SK-N-SH (cell line): Measurements from ENCODE around the gene MGAT5. TPM values are rescaled to one million over a fixed set of nuclear protein-coding genes. Genes with fewer than 3 reads are reported as not detected.

ENCODE experiments used
- CTCF ChIA-PET: fragments of 300-600, 350-600 bp; formaldehyde crosslinking; extraction: SDS; loops from one replicate; lab custom pipeline; 2021; lab: Yijun Ruan, JAX
- POLR2A ChIA-PET: fragments of 350-600 bp; sonication (Branson Sonifier 250); formaldehyde crosslinking; extraction: SDS; loops from one replicate; lab custom pipeline; 2020; ENCODE audit warnings: antibody characterized with exemption, inconsistent platforms; lab: Yijun Ruan, JAX
- DNase-seq: peaks from one replicate; pipeline ENCODE4 v3.0.0; 2012
- H2AFZ ChIP-seq: fragments of 200-600 bp; sonication (generic); 2 replicates; pipeline ENCODE4 v1.8.1; 2016; ENCODE audit warnings: antibody characterized with exemption, mild to moderate bottlenecking, low read depth
- H3F3A ChIP-seq: fragments of 200-600 bp; sonication (generic); replicated peaks from 2 replicates; pipeline ENCODE3; 2016; ENCODE audit warnings: antibody characterized with exemption, mild to moderate bottlenecking; ENCODE audit not compliant: insufficient read depth
- H3K27ac ChIP-seq, 2 experiments: fragments of 200-500 bp in 1 of 2; fragments of 200-600 bp in 1 of 2; sonication (Bioruptor generic) in 1 of 2; sonication (generic), shearing (Covaris generic) in 1 of 2; 2 replicates each; pipeline versions ENCODE4 v1.5.1 to v1.6.1; 2014 to 2016; ENCODE audit warnings: low read depth in 2 of 2, inconsistent platforms in 1 of 2, low read length in 1 of 2, mild to moderate bottlenecking in 1 of 2, mixed read lengths in 1 of 2
- H3K27me3 ChIP-seq: fragments of 200-600 bp; sonication (generic), shearing (Covaris generic); 2 replicates; pipeline ENCODE4 v1.6.1; 2016; ENCODE audit warnings: mixed run types; ENCODE audit not compliant: insufficient read depth
- H3K36me3 ChIP-seq, 2 experiments: fragments of 200-500 bp in 1 of 2; fragments of 200-600 bp in 1 of 2; sonication (Bioruptor generic) in 1 of 2; sonication (generic) in 1 of 2; replicated peaks in 1 of 2; 2 replicates each; pipeline versions ENCODE3 to v1.5.1; 2014 to 2016; ENCODE audit warnings: low read length in 1 of 2, mild to moderate bottlenecking in 1 of 2; ENCODE audit not compliant: insufficient read depth in 2 of 2, control insufficient read depth in 1 of 2
- H3K4me1 ChIP-seq, 2 experiments: fragments of 200-500 bp in 1 of 2; fragments of 200-600 bp in 1 of 2; sonication (Bioruptor generic) in 1 of 2; sonication (generic), shearing (Covaris generic) in 1 of 2; 2 replicates each; pipeline versions ENCODE4 v1.5.1 to v1.6.1; 2014 to 2016; ENCODE audit warnings: low read depth in 1 of 2, low read length in 1 of 2, mixed run types in 1 of 2; ENCODE audit not compliant: insufficient read depth in 2 of 2, control insufficient read depth in 1 of 2
- H3K4me2 ChIP-seq: fragments of 200-600 bp; sonication (generic), shearing (Covaris generic); 2 replicates; pipeline ENCODE4 v1.6.1; 2017; ENCODE audit warnings: mixed run types
- H3K4me3 ChIP-seq, 2 experiments: fragments of 200-500 bp in 1 of 2; fragments of 200-600 bp in 1 of 2; sonication (Bioruptor generic) in 1 of 2; sonication (generic), shearing (Covaris generic) in 1 of 2; 2 replicates each; pipeline versions ENCODE4 v1.5.1 to v1.8.1; 2014 to 2016; ENCODE audit warnings: low read depth in 2 of 2, inconsistent platforms in 1 of 2, low read length in 1 of 2, mild to moderate bottlenecking in 1 of 2, mixed read lengths in 1 of 2, moderate library complexity in 1 of 2
- H3K79me2 ChIP-seq: fragments of 200-600 bp; sonication (generic); 2 replicates; pipeline ENCODE4 v1.8.1; 2017; ENCODE audit warnings: mild to moderate bottlenecking; ENCODE audit not compliant: insufficient read depth
- H3K9ac ChIP-seq: fragments of 200-600 bp; sonication (generic); 2 replicates; pipeline ENCODE4 v1.6.1; 2017; ENCODE audit warnings: mixed run types
- H3K9me2 ChIP-seq: fragments of 200-600 bp; sonication (generic); 2 replicates; pipeline ENCODE4 v1.6.1; 2017; ENCODE audit warnings: mixed run types
- H3K9me3 ChIP-seq: fragments of 200-600 bp; sonication (generic); 2 replicates; pipeline ENCODE4 v1.6.1; 2017; ENCODE audit warnings: mixed run types, mild to moderate bottlenecking, moderate library complexity
- H4K20me1 ChIP-seq: fragments of 200-600 bp; sonication (generic); 2 replicates; pipeline ENCODE4 v1.6.1; 2017; ENCODE audit warnings: mild to moderate bottlenecking, mixed run types; ENCODE audit not compliant: insufficient read depth
- CHD2 ChIP-seq: fragments of 150-350 bp; IDR thresholded peaks from 2 replicates; pipeline ENCODE4 v1.6.1; 2018; ENCODE audit warnings: low read length; ENCODE audit not compliant: partially characterized antibody
- ELF1 ChIP-seq: IDR thresholded peaks from 2 replicates; pipeline ENCODE4 v1.4.0; 2012
- EZH2phosphoT487 ChIP-seq: fragments of 200-600 bp; sonication (generic); IDR thresholded peaks from 2 replicates; pipeline ENCODE4 v1.6.1; 2017; ENCODE audit warnings: low read depth, mixed run types, mild to moderate bottlenecking, antibody characterized with exemption, moderate library complexity, borderline replicate concordance
- FOSL2 ChIP-seq: IDR thresholded peaks from 2 replicates; pipeline ENCODE4 v1.4.0; 2012; ENCODE audit warnings: low read depth, mild to moderate bottlenecking, moderate library complexity, borderline replicate concordance
- FOXJ3 ChIP-seq: sonication (generic); formaldehyde crosslinking; IDR thresholded peaks from 2 replicates; pipeline ENCODE4 v1.5.1; 2020; ENCODE audit warnings: mild to moderate bottlenecking, missing genetic modification reagents
- GATA2 ChIP-seq: sonication (generic); formaldehyde crosslinking; IDR thresholded peaks from 2 replicates; pipeline ENCODE4 v1.5.0; 2020; ENCODE audit warnings: mild to moderate bottlenecking, missing genetic modification reagents
- MEF2A ChIP-seq: IDR thresholded peaks from 2 replicates; pipeline ENCODE4 v1.4.0; 2012; ENCODE audit warnings: low read depth, borderline replicate concordance
- MXI1 ChIP-seq: IDR thresholded peaks from 2 replicates; pipeline ENCODE4 v1.6.1; 2012; ENCODE audit warnings: mild to moderate bottlenecking, low read depth, low read length, improper control_type of control experiment
- NFIC ChIP-seq: IDR thresholded peaks from 2 replicates; pipeline ENCODE4 v1.4.0; 2012; ENCODE audit warnings: borderline replicate concordance
- POLR2AphosphoS5 ChIP-seq: IDR thresholded peaks from 2 replicates; pipeline ENCODE4 v1.6.1; 2012; ENCODE audit warnings: low read depth, low read length
- RCOR1 ChIP-seq: fragments of 150-350 bp; IDR thresholded peaks from 2 replicates; pipeline ENCODE4 v1.6.1; 2017; ENCODE audit warnings: antibody characterized with exemption, low read length
- RFX5 ChIP-seq: IDR thresholded peaks from 2 replicates; pipeline ENCODE4 v1.6.1; 2012; ENCODE audit warnings: mild to moderate bottlenecking, improper control_type of control experiment, low read length
- SIN3A ChIP-seq: IDR thresholded peaks from 2 replicates; pipeline ENCODE4 v1.6.1; 2012; ENCODE audit warnings: low read depth, mild to moderate bottlenecking, low read length, moderate library complexity, borderline replicate concordance
- TAF1 ChIP-seq: IDR thresholded peaks from 2 replicates; pipeline ENCODE4 v1.6.1; 2012; ENCODE audit warnings: low read depth, mild to moderate bottlenecking, low read length, moderate library complexity, borderline replicate concordance
- TCF12 ChIP-seq: IDR thresholded peaks from 2 replicates; pipeline ENCODE4 v1.4.0; 2012
- YY1 ChIP-seq: IDR thresholded peaks from 2 replicates; pipeline ENCODE4 v1.4.0; 2012; ENCODE audit warnings: low read depth, mild to moderate bottlenecking
- WGBS: methylation state at CpG from one replicate; pipeline ENCODE4 v1.1.6; 2017; ENCODE audit warnings: low lambda C conversion rate; 5-methylcytosine and 5-hydroxymethylcytosine counted together
- polyA plus RNA-seq, 3 experiments: library from polyadenylated mRNA; depleted of rRNA; stranded (reverse); fragments of >200 nt; gene quantifications; 2 replicates each; pipeline ENCODE4 v1.2.3, GENCODE V29; 2012
- TF ChIP-seq, protein P1 (sequence below): IDR thresholded peaks from 2 replicates; pipeline ENCODE4; 2012
- TF ChIP-seq, protein P2 (sequence below): fragments of 200-600 bp; sonication (generic); IDR thresholded peaks from 2 replicates; pipeline ENCODE4 v1.6.1; 2017; ENCODE audit warnings: antibody characterized with exemption, mild to moderate bottlenecking, moderate library complexity
- TF ChIP-seq, protein P3 (sequence below): fragments of 150-350 bp; IDR thresholded peaks from 2 replicates; pipeline ENCODE4 v1.6.1; 2017; ENCODE audit warnings: antibody characterized with exemption, low read length, low read depth, borderline replicate concordance

Gene MGAT5
- polyA plus RNA-seq, 1 of the 3 experiments (the other 2 are of a cell fraction) = 18.2 TPM

DNA sequence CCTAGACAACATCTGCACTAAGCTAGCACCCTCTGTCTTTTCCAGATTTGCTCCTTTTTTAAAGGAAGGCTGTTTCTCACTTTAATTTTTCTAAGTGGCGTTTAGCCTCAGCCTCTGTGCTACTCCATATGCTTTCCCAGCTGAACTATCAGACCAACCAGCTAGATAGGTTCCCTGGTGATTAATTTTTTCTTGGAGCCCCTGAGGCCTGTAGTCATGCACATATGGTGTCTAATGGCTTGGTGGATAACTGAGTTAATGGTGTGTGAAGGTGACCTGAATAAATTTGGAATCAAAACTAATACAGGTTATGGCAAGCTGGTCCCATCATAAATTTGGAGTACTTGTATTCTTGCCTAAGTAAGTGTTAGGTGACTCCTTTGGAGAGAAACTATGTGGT, 135.5 kb downstream of the MGAT5 start:
- CTCF ChIA-PET = interaction anchor here (0.9 to 1.8 kb wide), 4 partner anchors 14 to 145 kb away, joined by 3 to 8 read pairs (median 4); no protein-coding TSS in a partner anchor
- DNase-seq = peak; percentile 24
- no peaks in the 10 kb centered on the region for H3K36me3 ChIP-seq

DNA sequence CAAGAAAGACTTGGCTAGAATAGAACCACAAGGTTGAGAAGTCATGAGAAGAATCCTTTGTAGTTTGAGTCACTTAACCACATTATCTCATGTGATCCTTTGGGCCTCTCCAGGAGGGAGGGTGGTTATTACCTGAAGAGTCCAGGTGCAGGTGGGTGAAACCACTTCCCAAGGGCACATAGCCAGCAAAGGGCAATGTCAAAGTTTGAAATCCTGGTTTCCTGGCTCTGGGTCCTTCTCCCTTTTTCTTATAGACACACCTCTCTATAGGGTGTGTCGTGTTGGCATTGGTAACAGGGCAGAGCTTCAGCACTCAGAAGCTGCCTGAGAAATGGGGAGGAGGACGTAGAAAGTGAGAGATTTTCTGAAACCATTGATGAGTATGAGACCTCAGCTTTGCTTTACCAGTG, 137.9 kb downstream of the MGAT5 start:
- TF ChIP-seq RFX5 (no peak), TAF1 (no peak), RCOR1 (no peak), CHD2 (no peak), YY1 (no peak), GATA2 (CRISPR knock-in tag) (no peak), NFIC (no peak), MXI1 (no peak), MEF2A (no peak), EZH2phosphoT487 (no peak)
- TF ChIP-seq, protein P1, sequence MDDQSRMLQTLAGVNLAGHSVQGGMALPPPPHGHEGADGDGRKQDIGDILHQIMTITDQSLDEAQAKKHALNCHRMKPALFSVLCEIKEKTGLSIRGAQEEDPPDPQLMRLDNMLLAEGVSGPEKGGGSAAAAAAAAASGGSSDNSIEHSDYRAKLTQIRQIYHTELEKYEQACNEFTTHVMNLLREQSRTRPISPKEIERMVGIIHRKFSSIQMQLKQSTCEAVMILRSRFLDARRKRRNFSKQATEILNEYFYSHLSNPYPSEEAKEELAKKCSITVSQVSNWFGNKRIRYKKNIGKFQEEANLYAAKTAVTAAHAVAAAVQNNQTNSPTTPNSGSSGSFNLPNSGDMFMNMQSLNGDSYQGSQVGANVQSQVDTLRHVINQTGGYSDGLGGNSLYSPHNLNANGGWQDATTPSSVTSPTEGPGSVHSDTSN = no peak
- TF ChIP-seq, protein P2, sequence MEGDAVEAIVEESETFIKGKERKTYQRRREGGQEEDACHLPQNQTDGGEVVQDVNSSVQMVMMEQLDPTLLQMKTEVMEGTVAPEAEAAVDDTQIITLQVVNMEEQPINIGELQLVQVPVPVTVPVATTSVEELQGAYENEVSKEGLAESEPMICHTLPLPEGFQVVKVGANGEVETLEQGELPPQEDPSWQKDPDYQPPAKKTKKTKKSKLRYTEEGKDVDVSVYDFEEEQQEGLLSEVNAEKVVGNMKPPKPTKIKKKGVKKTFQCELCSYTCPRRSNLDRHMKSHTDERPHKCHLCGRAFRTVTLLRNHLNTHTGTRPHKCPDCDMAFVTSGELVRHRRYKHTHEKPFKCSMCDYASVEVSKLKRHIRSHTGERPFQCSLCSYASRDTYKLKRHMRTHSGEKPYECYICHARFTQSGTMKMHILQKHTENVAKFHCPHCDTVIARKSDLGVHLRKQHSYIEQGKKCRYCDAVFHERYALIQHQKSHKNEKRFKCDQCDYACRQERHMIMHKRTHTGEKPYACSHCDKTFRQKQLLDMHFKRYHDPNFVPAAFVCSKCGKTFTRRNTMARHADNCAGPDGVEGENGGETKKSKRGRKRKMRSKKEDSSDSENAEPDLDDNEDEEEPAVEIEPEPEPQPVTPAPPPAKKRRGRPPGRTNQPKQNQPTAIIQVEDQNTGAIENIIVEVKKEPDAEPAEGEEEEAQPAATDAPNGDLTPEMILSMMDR = no peak
- TF ChIP-seq, all 33 proteins: peak for 0
- H2AFZ ChIP-seq = no peak overlapping the region

More for the DNA sequence above, 135.5 kb downstream of the MGAT5 start:
- no peaks in the 10 kb centered on the region for H3F3A ChIP-seq
- H3K9me2 ChIP-seq = no peaks in the 10 kb centered on the region
- H3K4me2 ChIP-seq = no peak overlapping the region
- no peaks in the 10 kb centered on the region for H3K79me2 ChIP-seq
- WGBS = 90% methylated on average over 1 of the region's 1 CpG
- peak overlapping the region in 1 of 2 experiments; percentile 47; a peak in 2 of 4 replicates for H3K27ac ChIP-seq
- H3K9ac ChIP-seq = no peak overlapping the region
- H3K4me1 ChIP-seq = peaks cover 0 to 8% of the 10 kb centered on the region in 2 experiments; a peak in 1 of 4 replicates
- no peaks in the 10 kb centered on the region for H3K27me3 ChIP-seq
- TF ChIP-seq MEF2A (no peak), FOSL2 (no peak), FOXJ3 (CRISPR knock-in tag) (no peak), ELF1 (no peak), SIN3A (no peak), POLR2AphosphoS5 (no peak), TCF12 (no peak)
- TF ChIP-seq, protein P2 = no peak
- TF ChIP-seq, protein P1 = no peak
- TF ChIP-seq, protein P3, sequence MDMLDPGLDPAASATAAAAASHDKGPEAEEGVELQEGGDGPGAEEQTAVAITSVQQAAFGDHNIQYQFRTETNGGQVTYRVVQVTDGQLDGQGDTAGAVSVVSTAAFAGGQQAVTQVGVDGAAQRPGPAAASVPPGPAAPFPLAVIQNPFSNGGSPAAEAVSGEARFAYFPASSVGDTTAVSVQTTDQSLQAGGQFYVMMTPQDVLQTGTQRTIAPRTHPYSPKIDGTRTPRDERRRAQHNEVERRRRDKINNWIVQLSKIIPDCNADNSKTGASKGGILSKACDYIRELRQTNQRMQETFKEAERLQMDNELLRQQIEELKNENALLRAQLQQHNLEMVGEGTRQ = no peak
- no peak overlapping the region for H3K4me3 ChIP-seq
- no peaks in the 10 kb centered on the region for H4K20me1 ChIP-seq
- H3K9me3 ChIP-seq = no peaks in the 10 kb centered on the region
- POLR2A ChIA-PET = interaction anchor here (1.0 kb wide), 1 partner anchor 10 kb away, joined by 3 read pairs; no protein-coding TSS in a partner anchor
- no peak overlapping the region for H2AFZ ChIP-seq

More for the DNA sequence above, 137.9 kb downstream of the MGAT5 start:
- H3K79me2 ChIP-seq = no peaks in the 10 kb centered on the region
- no peak overlapping the region for H3K4me2 ChIP-seq
- no peaks in the 10 kb centered on the region for H3K9me3 ChIP-seq
- no peaks in the 10 kb centered on the region for H3K36me3 ChIP-seq
- H3F3A ChIP-seq = no peaks in the 10 kb centered on the region
- no peak overlapping the region for H3K4me3 ChIP-seq
- CTCF ChIA-PET = interaction anchor here (1.0 kb wide), 2 partner anchors 9 to 29 kb away, joined by 3 read pairs; no protein-coding TSS in a partner anchor
- WGBS = 91% methylated on average over 2 of the region's 2 CpGs
- no peak for DNase-seq
- peaks cover 0 to 8% of the 10 kb centered on the region in 2 experiments; a peak in 1 of 4 replicates for H3K4me1 ChIP-seq
- no peak overlapping the region for H3K27ac ChIP-seq
- H3K9me2 ChIP-seq = no peaks in the 10 kb centered on the region
- no peak overlapping the region for H3K9ac ChIP-seq
- no peaks in the 10 kb centered on the region for H4K20me1 ChIP-seq
- no peaks in the 10 kb centered on the region for H3K27me3 ChIP-seq
- POLR2A ChIA-PET = no interaction called here
